ENCODE results near the gene CD40. TPM values are rescaled to one million over a fixed set of nuclear protein-coding genes. Genes with fewer than 3 reads are reported as not detected.

CD40 gene
- total and polyA plus RNA-seq, 2 of the 8 experiments (the other 6 are each of a cell fraction or from before 2014, with no cell fraction given), result 14.5 to 18.8 TPM

GRCh38 chr20:46161921-46162320 is 43.8 kb downstream of the CD40 start:
- Histone ChIP-seq H3K14ac (ENCODE audit: insufficient read length) (no peak overlapping the region), H3K56ac (replicated peaks; ENCODE audit: insufficient read length, low read depth, low read length) (no peak overlapping the region), H4K5ac (ENCODE audit: insufficient read length, low read depth, low read length) (no peak overlapping the region), H3K23ac (ENCODE audit: insufficient read length) (no peak overlapping the region), H4K8ac (ENCODE audit: extremely low read depth, insufficient read depth, low read length) (no peak overlapping the region), H2AK5ac (ENCODE audit: low read depth, low read length) (no peak overlapping the region), H3K4me2 (ENCODE audit: insufficient read depth in 1 of 2, low read depth in 2 of 2, low read length in 2 of 2) (no peak overlapping the region), H3K4me1 (replicated peaks in 1 of 4; ENCODE audit: control insufficient read depth in 3 of 4, insufficient read depth in 4 of 4, low read length in 3 of 4) (no peaks in the 10 kb centered on the region), H3K4ac (replicated peaks; ENCODE audit: insufficient read length, low read depth, low read length) (no peak overlapping the region), H3K4me3 (ENCODE audit: extremely low read depth in 1 of 4, insufficient read depth in 2 of 4, low read depth in 3 of 4, low read length in 4 of 4) (no peak overlapping the region), H3K27me3 (replicated peaks in 1 of 4; ENCODE audit: control insufficient read depth in 3 of 4, extremely low read depth in 1 of 4, insufficient read depth in 3 of 4, low read length in 3 of 4) (no peaks in the 10 kb centered on the region), H3K27ac (ENCODE audit: low read depth, low read length) (no peak overlapping the region), H4K20me1 (replicated peaks in 1 of 2; ENCODE audit: control insufficient read depth in 1 of 2, insufficient read depth in 2 of 2, low read length in 2 of 2) (no peaks in the 10 kb centered on the region), H3K23me2 (ENCODE audit: low read depth, low read length) (no peaks in the 10 kb centered on the region; the same call in 1 of the 2 replicates), H2BK12ac (ENCODE audit: low read depth, low read length) (no peak overlapping the region), H2BK120ac (replicated peaks; ENCODE audit: low read depth, low read length) (no peak overlapping the region), H4K91ac (replicated peaks; ENCODE audit: insufficient read length, low read length) (no peak overlapping the region), H2BK20ac (ENCODE audit: low read length) (no peak overlapping the region), H2AFZ (ENCODE audit: low read length) (no peak overlapping the region), H3K36me3 (ENCODE audit: control insufficient read depth in 2 of 4, insufficient read depth in 4 of 4, low read length in 3 of 4) (no peaks in the 10 kb centered on the region), H3K9me3 (ENCODE audit: insufficient read depth in 2 of 2, low read depth in 1 of 2, low read length in 1 of 2) (no peaks in the 10 kb centered on the region), H2BK15ac (ENCODE audit: low read length) (no peak overlapping the region), H3K79me2 (ENCODE audit: control insufficient read depth in 1 of 2, insufficient read depth in 2 of 2, low read length in 2 of 2) (no peaks in the 10 kb centered on the region), H3K79me1 (ENCODE audit: low read depth, low read length) (no peaks in the 10 kb centered on the region), H3K18ac (ENCODE audit: extremely low read depth, low read length) (no peak overlapping the region), H3K9ac (replicated peaks in 1 of 4; ENCODE audit: extremely low read depth in 1 of 4, low read depth in 3 of 4, low read length in 3 of 4) (no peak overlapping the region), H2BK5ac (ENCODE audit: low read depth, low read length) (no peak overlapping the region)
- CTCF ChIA-PET (ENCODE audit: partially characterized antibody), result interaction anchor here (0.6 to 21.6 kb wide), 9 partner anchors 8 to 35 kb away, joined by 3 to 233 read pairs (median 9); no protein-coding TSS in a partner anchor
- DNase-seq (ENCODE audit: low read depth in 1 of 2, low spot score in 2 of 2) (no peak), FAIRE-seq (no peak)
- POLR2A ChIA-PET (ENCODE audit: partially characterized antibody), result no interaction called here
- 100% methylated on average over 1 of the region's 1 CpG; no CpG with 5 or more reads in 1 of the 2 experiments for WGBS, 2 experiments (ENCODE audit: extremely low coverage in 1 of 2, insufficient coverage in 1 of 2, insufficient read length in 1 of 2, insufficient replicate concordance in 2 of 2, low coverage in 1 of 2, low lambda C conversion rate in 2 of 2, missing lambda C conversion rate in 1 of 2)
- TF ChIP-seq ASH2L (IDR thresholded peaks at IDR 0.05; ENCODE audit: low read length) (no peak), JUND (IDR thresholded peaks at IDR 0.05; ENCODE audit: low read length) (no peak), EZH2 (IDR thresholded peaks at IDR 0.05; ENCODE audit: low read depth, low read length, severe bottlenecking) (no peak), SUZ12 (IDR thresholded peaks at IDR 0.05; ENCODE audit: low read length) (no peak), YY1 (IDR thresholded peaks at IDR 0.05; ENCODE audit: low read depth, low read length) (no peak), POLR2AphosphoS5 (IDR thresholded peaks at IDR 0.05; ENCODE audit: low read depth, low read length) (no peak), RAD21 (IDR thresholded peaks at IDR 0.05 in 1 of 2, conservative IDR thresholded peaks at IDR 0.05 in 1 of 2; ENCODE audit: low read depth in 2 of 2, low read length in 2 of 2) (no peak), CTCF (IDR thresholded peaks at IDR 0.05; ENCODE audit: control extremely low read depth in 1 of 3, insufficient read depth in 1 of 3, low read depth in 1 of 3, low read length in 3 of 3) (no peak), BACH1 (IDR thresholded peaks at IDR 0.05; ENCODE audit: low read length) (no peak), CBX8 (IDR thresholded peaks at IDR 0.05; ENCODE audit: borderline replicate concordance, low read depth, low read length) (no peak), SP4 (IDR thresholded peaks at IDR 0.05; ENCODE audit: low read length) (no peak), RXRA (IDR thresholded peaks at IDR 0.05; ENCODE audit: insufficient read depth, low read depth, low read length) (no peak)

Measured in H1 (cell line).